ENCODE measurements around the gene MAFB.

The MAFB gene

DNA sequence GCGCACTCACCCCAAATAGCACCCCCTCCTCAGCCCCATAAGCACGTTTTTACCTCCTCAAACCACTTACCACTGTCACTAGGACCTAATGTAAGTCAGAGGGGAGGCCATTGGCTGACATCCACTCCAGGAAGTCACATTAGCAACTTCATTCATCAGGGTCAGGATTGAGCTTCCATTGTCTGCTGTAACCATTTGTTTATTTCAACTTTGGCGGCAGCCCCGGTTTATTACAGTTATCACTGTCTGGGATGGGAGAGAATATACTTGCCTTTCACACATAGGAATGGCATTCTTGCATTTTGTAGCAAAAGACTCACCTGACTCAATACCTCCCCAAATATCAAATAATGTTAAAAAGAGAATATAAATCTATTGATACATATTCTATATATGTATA is 38.3 kb downstream of the MAFB start:
- H3K27ac ChIP-seq: no peak overlapping the region
- TF ChIP-seq, protein P1, sequence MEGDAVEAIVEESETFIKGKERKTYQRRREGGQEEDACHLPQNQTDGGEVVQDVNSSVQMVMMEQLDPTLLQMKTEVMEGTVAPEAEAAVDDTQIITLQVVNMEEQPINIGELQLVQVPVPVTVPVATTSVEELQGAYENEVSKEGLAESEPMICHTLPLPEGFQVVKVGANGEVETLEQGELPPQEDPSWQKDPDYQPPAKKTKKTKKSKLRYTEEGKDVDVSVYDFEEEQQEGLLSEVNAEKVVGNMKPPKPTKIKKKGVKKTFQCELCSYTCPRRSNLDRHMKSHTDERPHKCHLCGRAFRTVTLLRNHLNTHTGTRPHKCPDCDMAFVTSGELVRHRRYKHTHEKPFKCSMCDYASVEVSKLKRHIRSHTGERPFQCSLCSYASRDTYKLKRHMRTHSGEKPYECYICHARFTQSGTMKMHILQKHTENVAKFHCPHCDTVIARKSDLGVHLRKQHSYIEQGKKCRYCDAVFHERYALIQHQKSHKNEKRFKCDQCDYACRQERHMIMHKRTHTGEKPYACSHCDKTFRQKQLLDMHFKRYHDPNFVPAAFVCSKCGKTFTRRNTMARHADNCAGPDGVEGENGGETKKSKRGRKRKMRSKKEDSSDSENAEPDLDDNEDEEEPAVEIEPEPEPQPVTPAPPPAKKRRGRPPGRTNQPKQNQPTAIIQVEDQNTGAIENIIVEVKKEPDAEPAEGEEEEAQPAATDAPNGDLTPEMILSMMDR (IDR thresholded peaks at IDR 0.05): no peak
- no peak for TF ChIP-seq ZFX (IDR thresholded peaks at IDR 0.05; ENCODE audit: borderline replicate concordance)

DNA sequence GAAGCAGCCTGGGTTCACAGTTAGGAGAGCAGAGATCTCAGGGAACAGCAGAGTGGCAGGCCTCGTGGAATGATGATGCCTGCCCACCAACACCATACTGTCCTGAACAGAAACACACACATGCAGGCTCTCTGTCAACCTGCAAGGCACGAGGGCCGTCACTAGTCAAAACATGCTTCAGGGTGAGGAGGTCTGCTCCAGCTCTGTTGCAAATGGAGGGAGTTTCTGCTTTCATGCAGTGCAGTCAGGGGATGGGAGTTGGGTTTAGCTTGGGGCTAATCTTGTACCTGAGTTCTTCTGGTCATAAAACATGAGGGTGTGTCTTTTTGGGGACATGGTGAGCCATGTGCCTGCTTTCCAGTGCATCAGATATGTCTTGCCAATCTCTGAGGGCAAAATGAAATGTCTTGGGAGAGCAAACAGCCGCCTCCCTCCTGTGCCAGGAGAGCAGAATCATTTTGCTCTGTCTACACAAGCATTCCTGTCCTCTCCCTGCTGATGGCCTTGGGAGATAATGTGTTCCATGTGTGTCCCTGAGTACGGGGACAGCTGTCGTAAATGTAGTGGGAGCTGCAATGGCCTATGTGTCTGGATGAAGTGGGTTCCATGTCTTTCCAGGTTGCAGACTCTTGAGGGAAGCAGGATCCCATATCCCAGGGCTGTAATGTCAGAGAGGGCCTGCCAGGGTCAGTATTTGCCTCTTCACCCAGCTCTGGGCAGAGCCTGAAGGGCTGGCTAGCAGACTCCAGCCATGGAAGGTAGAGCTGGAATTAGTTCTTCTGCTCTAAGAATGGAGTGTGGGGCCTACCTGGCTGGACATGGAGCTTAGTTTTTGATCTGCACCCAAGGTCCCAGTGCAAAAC is 40.6 kb downstream of the MAFB start:
- TF ChIP-seq, protein P1 (IDR thresholded peaks at IDR 0.05): no peak
- no peak for TF ChIP-seq ZFX (IDR thresholded peaks at IDR 0.05; ENCODE audit: borderline replicate concordance)

DNA sequence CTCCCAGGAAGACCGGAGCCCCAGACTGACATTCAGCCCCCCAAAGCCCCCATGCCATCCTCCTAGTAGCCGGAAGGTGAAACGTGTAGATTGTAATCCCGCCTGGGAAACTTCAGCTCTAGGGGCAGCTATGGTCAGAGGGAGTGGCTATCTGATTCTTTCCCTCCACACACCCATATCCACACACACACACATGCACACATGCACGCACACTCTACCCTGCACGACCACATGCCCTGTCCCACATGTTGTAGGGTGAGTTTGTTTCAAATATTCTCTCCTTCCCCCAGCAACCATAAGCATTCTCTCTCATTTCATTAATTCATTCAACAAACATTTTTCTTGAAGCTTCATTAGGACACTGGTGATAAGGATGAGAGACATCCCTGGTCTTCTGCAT is 42.2 kb downstream of the MAFB start:
- no peak overlapping the region for H3K27ac ChIP-seq

More for the DNA sequence above, 40.6 kb downstream of the MAFB start:
- peak overlapping the region; percentile 56 for H3K27ac ChIP-seq

DNA sequence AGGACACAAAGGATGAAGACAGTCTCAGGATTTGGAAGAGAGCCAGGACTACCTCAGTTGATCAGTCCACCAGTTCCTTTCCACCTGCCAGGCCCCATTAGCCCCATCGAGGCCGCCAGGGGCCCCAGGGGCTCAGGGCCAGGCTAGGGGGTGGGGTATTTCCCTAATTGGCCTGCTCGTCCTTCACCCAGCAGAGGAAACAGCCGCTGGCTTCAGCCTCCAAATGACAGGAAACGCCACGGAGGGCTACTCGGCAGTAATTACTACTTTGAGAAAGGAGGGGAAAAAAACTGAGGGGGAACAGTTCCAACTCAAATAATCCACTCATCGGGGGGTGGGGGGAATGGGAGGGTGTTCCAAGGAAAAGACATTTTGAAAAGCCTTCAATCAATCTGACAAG is 42.7 kb downstream of the MAFB start:
- TF ChIP-seq ZFX (IDR thresholded peaks at IDR 0.05; ENCODE audit: borderline replicate concordance): no peak
- TF ChIP-seq, protein P1 (IDR thresholded peaks at IDR 0.05): no peak
- no peak overlapping the region for H3K27ac ChIP-seq

More for the DNA sequence above, 42.2 kb downstream of the MAFB start:
- TF ChIP-seq, protein P1 (IDR thresholded peaks at IDR 0.05): no peak
- no peak for TF ChIP-seq ZFX (IDR thresholded peaks at IDR 0.05; ENCODE audit: borderline replicate concordance)

DNA sequence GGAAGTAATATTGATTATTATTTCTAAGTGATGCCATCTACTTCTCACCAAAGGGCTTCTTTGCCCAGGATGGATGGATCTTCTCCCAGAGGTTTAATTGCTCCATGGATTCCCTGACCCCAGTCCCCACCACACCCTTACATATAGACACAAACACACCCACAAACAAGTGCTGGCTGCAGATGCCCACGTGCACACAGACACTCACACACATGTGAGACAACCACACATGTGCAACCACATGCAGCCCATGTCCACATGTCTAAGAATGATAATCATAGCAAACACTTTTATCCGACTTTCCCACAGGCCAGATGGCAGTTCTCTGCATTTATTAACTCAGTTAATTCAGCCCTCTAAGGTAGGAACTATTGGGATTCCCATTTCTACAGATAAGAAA is 44.2 kb downstream of the MAFB start:
- no peak overlapping the region for H3K27ac ChIP-seq
- TF ChIP-seq, protein P1 (IDR thresholded peaks at IDR 0.05): no peak
- no peak for TF ChIP-seq ZFX (IDR thresholded peaks at IDR 0.05; ENCODE audit: borderline replicate concordance)

DNA sequence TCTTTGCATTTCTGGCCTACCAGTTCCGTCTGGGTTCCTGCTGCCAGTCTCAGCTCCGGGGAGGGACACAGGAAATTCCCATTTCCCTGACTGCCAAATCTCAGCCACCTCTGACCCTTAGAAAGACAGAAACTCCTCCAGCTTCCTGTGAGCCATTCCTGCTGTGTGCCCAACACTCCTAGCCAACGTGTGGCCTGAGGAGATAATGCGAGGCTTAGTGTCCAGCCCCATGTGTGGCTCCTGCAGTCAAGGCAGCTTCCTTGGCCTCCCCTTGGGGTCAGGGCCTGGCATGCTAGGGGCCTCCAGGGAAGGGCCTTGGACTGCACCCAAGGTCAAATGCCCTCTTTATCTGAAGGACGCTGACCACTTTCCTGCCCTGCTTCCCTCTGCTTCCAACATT is 45.1 kb downstream of the MAFB start:
- TF ChIP-seq, protein P1 (IDR thresholded peaks at IDR 0.05): no peak
- no peak for TF ChIP-seq ZFX (IDR thresholded peaks at IDR 0.05; ENCODE audit: borderline replicate concordance)
- H3K27ac ChIP-seq: no peak overlapping the region

DNA sequence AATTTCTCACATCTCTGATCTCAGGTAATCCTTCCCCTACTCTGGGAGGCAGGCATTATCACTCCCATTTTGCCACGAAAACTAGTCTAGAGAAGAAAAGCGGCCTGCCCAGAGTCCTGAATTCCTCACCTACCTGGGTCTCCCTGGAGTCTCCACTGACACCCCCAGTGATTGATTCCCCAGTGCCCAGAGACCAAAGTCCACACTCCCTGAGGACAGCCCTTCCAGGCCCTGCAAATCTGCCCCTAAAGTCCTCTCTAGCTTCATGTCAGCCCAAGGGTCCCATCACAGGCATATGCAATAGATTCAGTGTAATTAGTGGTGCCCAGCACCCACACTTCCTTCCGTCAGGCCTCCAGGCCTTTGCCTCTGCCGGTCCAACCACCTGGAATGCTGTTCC is 47.2 kb downstream of the MAFB start:
- no peak for TF ChIP-seq ZFX (IDR thresholded peaks at IDR 0.05; ENCODE audit: borderline replicate concordance)
- TF ChIP-seq, protein P1 (IDR thresholded peaks at IDR 0.05): no peak
- no peak overlapping the region for H3K27ac ChIP-seq
